Neutrophil (primary cell): ENCODE data around the gene SYDE2.

Experiments
- H3K27ac ChIP-seq: fragments of 200-600 bp; sonication (generic); 2 replicates; pipeline ENCODE4 v1.5.1; 2016; ENCODE audit warnings: mild to moderate bottlenecking, moderate library complexity
- H3K27me3 ChIP-seq: fragments of 200-600 bp; sonication (generic); 2 replicates; pipeline ENCODE4 v1.6.0; 2016; ENCODE audit warnings: mild to moderate bottlenecking
- H3K36me3 ChIP-seq: fragments of 200-600 bp; sonication (generic); 2 replicates; pipeline ENCODE4 v1.5.1; 2017
- H3K4me1 ChIP-seq, 2 experiments: fragments of 200-600 bp in 1 of 2; sonication (generic) in 1 of 2; 1 replicate in 1 of 2; 2 replicates in 1 of 2; pipeline versions ENCODE4 v1.5.1 to v1.6.1; 2013 to 2016; ENCODE audit warnings: low read depth in 1 of 2, low read length in 1 of 2, mild to moderate bottlenecking in 1 of 2, moderate library complexity in 1 of 2; ENCODE audit not compliant: control insufficient read depth in 1 of 2, insufficient read depth in 1 of 2
- H3K4me3 ChIP-seq, 2 experiments: fragments of 200-600 bp in 1 of 2; sonication (generic) in 1 of 2; 1 replicate in 1 of 2; 2 replicates in 1 of 2; pipeline ENCODE4 v1.5.1; 2013 to 2016; ENCODE audit warnings: low read depth in 1 of 2, low read length in 1 of 2, mild to moderate bottlenecking in 1 of 2, moderate library complexity in 1 of 2
- H3K9me3 ChIP-seq: fragments of 200-600 bp; sonication (generic); 2 replicates; pipeline ENCODE4 v1.5.1; 2016
- CTCF ChIP-seq: fragments of 200-600 bp; sonication (generic); IDR thresholded peaks from 2 replicates; pipeline ENCODE4 v1.5.1; 2016; ENCODE audit warnings: antibody characterized with exemption

Gene SYDE2

GRCh38 chr1:85109475-85109874 lies 91.3 kb downstream of the SYDE2 start:
- no peaks in the 10 kb centered on the region for H3K36me3 ChIP-seq
- H3K4me3 ChIP-seq: no peak overlapping the region
- no peak overlapping the region for H3K27ac ChIP-seq
- no peaks in the 10 kb centered on the region for H3K9me3 ChIP-seq
- H3K4me1 ChIP-seq: no peaks in the 10 kb centered on the region
- no peak for TF ChIP-seq CTCF
- no peaks in the 10 kb centered on the region for H3K27me3 ChIP-seq
